ENCODE results near the gene SLC29A1.
"Not testable (repeated sequence)": the region's sequence is repeated elsewhere in the genome, so short reads cannot be mapped to it uniquely, and the experiment has no call there.

DNA sequence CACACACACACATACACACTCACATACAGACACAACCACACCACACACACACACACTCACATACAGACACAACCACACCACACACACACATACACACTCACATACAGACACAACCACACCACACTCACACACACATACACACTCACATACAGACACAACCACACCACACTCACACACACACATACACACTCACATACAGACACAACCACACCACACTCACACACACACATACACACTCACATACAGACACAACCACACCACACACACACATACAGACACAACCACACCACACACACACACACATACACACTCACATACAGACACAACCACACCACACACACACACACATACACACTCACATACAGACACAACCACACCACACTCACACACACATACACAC is 41.6 kb upstream of the SLC29A1 start:
- not testable (repeated sequence) for TF ChIP-seq EZH2 (IDR thresholded peaks at IDR 0.05; ENCODE audit: low read length, unreplicated experiment); EZH2phosphoT487 (IDR thresholded peaks at IDR 0.05; ENCODE audit: borderline replicate concordance, low read length)
- TF ChIP-seq, protein P1, sequence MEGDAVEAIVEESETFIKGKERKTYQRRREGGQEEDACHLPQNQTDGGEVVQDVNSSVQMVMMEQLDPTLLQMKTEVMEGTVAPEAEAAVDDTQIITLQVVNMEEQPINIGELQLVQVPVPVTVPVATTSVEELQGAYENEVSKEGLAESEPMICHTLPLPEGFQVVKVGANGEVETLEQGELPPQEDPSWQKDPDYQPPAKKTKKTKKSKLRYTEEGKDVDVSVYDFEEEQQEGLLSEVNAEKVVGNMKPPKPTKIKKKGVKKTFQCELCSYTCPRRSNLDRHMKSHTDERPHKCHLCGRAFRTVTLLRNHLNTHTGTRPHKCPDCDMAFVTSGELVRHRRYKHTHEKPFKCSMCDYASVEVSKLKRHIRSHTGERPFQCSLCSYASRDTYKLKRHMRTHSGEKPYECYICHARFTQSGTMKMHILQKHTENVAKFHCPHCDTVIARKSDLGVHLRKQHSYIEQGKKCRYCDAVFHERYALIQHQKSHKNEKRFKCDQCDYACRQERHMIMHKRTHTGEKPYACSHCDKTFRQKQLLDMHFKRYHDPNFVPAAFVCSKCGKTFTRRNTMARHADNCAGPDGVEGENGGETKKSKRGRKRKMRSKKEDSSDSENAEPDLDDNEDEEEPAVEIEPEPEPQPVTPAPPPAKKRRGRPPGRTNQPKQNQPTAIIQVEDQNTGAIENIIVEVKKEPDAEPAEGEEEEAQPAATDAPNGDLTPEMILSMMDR (conservative IDR thresholded peaks at IDR 0.05; ENCODE audit: low read depth, low read length), result not testable (repeated sequence)
